Measurements from ENCODE around the gene FUT6.

GRCh38 chr19:5782945-5783919 is 56.3 kb downstream of the FUT6 start:
- TF ChIP-seq CTCF (IDR thresholded peaks at IDR 0.05) (no peak), POLR2A (IDR thresholded peaks at IDR 0.05) (no peak), POLR2AphosphoS5 (IDR thresholded peaks at IDR 0.05) (no peak)
